B cell (primary cell): ENCODE data around the gene RGS2. TPM values are rescaled to one million over a fixed set of nuclear protein-coding genes. Genes with fewer than 3 reads are reported as not detected.

Experiments used
- ATAC-seq: fragments of 200-7000 bp; cut with Tn5 transposase; one replicate; pipeline ENCODE4 v1.10.0; 2021; ENCODE audit warnings: low read depth, mild to moderate bottlenecking, moderate number of reproducible peaks, moderate library complexity
- CTCF ChIA-PET: fragments of 350-600 bp; sonication (Branson Sonifier 250); formaldehyde crosslinking; loops from one replicate; lab custom pipeline; 2021; ENCODE audit warnings: antibody characterized with exemption, inconsistent platforms; lab: Charles Lee
- POLR2A ChIA-PET: fragments of 350-600 bp; sonication (Branson Sonifier 250); formaldehyde crosslinking; loops from one replicate; lab custom pipeline; 2021; ENCODE audit warnings: antibody characterized with exemption; lab: Charles Lee
- DNase-seq: peaks from one replicate; pipeline ENCODE4 v3.0.0; 2013
- H2AFZ ChIP-seq: 2 replicates; pipeline ENCODE4 v1.6.1; 2012; ENCODE audit warnings: mild to moderate bottlenecking, low read depth, low read length; ENCODE audit not compliant: insufficient read depth, poor library complexity, severe bottlenecking
- H3K27ac ChIP-seq, 2 donors: 1 replicate in 1 of 2; 2 replicates in 1 of 2; pipeline ENCODE4 v1.5.1; 2012 to 2013; ENCODE audit warnings: low read length in 2 of 2, mild to moderate bottlenecking in 2 of 2, moderate library complexity in 1 of 2
- H3K27me3 ChIP-seq, 4 experiments: fragments of 200-600 bp in 1 of 4; sonication (generic) in 1 of 4; replicated peaks in 1 of 4; 1 replicate in 2 of 4; 2 replicates in 2 of 4; pipeline versions ENCODE4 v1.6.1 to v1.7.0; 2013 to 2016; ENCODE audit warnings: low read length in 3 of 4, mild to moderate bottlenecking in 2 of 4, mixed read lengths in 1 of 4, moderate library complexity in 1 of 4; ENCODE audit not compliant: insufficient read depth in 4 of 4, control insufficient read depth in 3 of 4; ENCODE audit errors: control extremely low read depth in 1 of 4
- H3K36me3 ChIP-seq, 2 experiments: replicated peaks in 1 of 2; 1 replicate in 1 of 2; 2 replicates in 1 of 2; pipeline versions ENCODE4 v1.6.1 to v1.7.1; 2013; ENCODE audit warnings: low read length in 1 of 2; ENCODE audit not compliant: insufficient read depth in 2 of 2, control insufficient read depth in 1 of 2; ENCODE audit errors: control extremely low read depth in 1 of 2, extremely low read depth in 1 of 2
- H3K4me1 ChIP-seq, 2 donors: fragments of 200-600 bp in 1 of 2; sonication (generic) in 1 of 2; 1 replicate in 1 of 2; 2 replicates in 1 of 2; pipeline versions ENCODE4 v1.5.1 to v1.6.1; 2013 to 2017; ENCODE audit warnings: low read length in 2 of 2; ENCODE audit not compliant: control insufficient read depth in 2 of 2, insufficient read depth in 2 of 2
- H3K4me2 ChIP-seq: replicated peaks from 2 replicates; pipeline ENCODE3; 2012; ENCODE audit warnings: mild to moderate bottlenecking, low read depth, low read length; ENCODE audit not compliant: poor library complexity, severe bottlenecking
- H3K4me3 ChIP-seq, 5 experiments: fragments of 200-600 bp in 1 of 5; sonication (generic) in 1 of 5; 1 replicate in 3 of 5; 2 replicates in 2 of 5; pipeline versions ENCODE4 v1.5.1 to v1.7.0; 2011 to 2016; ENCODE audit warnings: low read length in 4 of 5, mild to moderate bottlenecking in 4 of 5, low read depth in 2 of 5, control low read depth in 1 of 5, moderate library complexity in 1 of 5; ENCODE audit not compliant: insufficient read depth in 1 of 5; ENCODE audit errors: control extremely low read depth in 1 of 5, extremely low read depth in 1 of 5
- H3K79me2 ChIP-seq: fragments of 200-600 bp; sonication (generic); one replicate; pipeline ENCODE4 v1.6.0; 2016; ENCODE audit warnings: low read length; ENCODE audit not compliant: control insufficient read depth, insufficient read depth
- H3K9ac ChIP-seq: fragments of 200-600 bp; sonication (generic); 2 replicates; pipeline ENCODE4 v1.6.1; 2017; ENCODE audit warnings: mild to moderate bottlenecking, low read length, moderate library complexity
- H3K9me3 ChIP-seq, 3 donors: one replicate each; pipeline versions ENCODE4 v1.6.1 to v1.7.1; 2013; ENCODE audit warnings: low read length in 2 of 3; ENCODE audit not compliant: control insufficient read depth in 2 of 3, insufficient read depth in 1 of 3; ENCODE audit errors: control extremely low read depth in 1 of 3
- H4K20me1 ChIP-seq: 2 replicates; pipeline ENCODE4 v1.6.0; 2012; ENCODE audit warnings: mild to moderate bottlenecking, low read length; ENCODE audit not compliant: insufficient read depth, control insufficient read depth, poor library complexity, severe bottlenecking
- H3K27ac Mint-ChIP-seq: one replicate; pipeline ENCODE4 v1.8.0; 2021; ENCODE audit warnings: mixed read lengths
- H3K27me3 Mint-ChIP-seq: one replicate; pipeline ENCODE4 v1.8.0; 2021; ENCODE audit warnings: mixed read lengths
- H3K4me1 Mint-ChIP-seq: one replicate; pipeline ENCODE4 v1.8.0; 2021; ENCODE audit warnings: mixed read lengths
- H3K4me3 Mint-ChIP-seq: one replicate; pipeline ENCODE4 v1.8.0; 2021; ENCODE audit warnings: mixed read lengths
- H3K9me3 Mint-ChIP-seq: one replicate; pipeline ENCODE4 v1.8.0; 2022; ENCODE audit warnings: mixed read lengths; ENCODE audit not compliant: insufficient read depth
- CTCF ChIP-seq: fragments of 200-600 bp; IDR thresholded peaks from one replicate; pipeline ENCODE4 v1.8.0; 2022; ENCODE audit warnings: antibody characterized with exemption, mild to moderate bottlenecking
- EZH2 ChIP-seq: IDR thresholded peaks from 2 replicates; pipeline ENCODE4 v1.6.1; 2012; ENCODE audit warnings: borderline replicate concordance, low read depth, mild to moderate bottlenecking, moderate library complexity, low read length; ENCODE audit not compliant: insufficient read depth, poor library complexity, severe bottlenecking
- WGBS: methylation state at CpG from one replicate; pipeline ENCODE4 v1.1.5; 2013; ENCODE audit warnings: missing lambda C conversion rate; ENCODE audit not compliant: insufficient coverage; 5-methylcytosine and 5-hydroxymethylcytosine counted together
- intact Hi-C: fragments of 100-400 bp; cut with micrococcal nuclease; formaldehyde crosslinking; loops from one replicate; pipeline ENCODE4 v1.10.0; 2022
- polyA plus RNA-seq: library from polyadenylated mRNA; depleted of rRNA; stranded (reverse); fragments of >200 nt; gene quantifications from 2 replicates; pipeline ENCODE4 v1.2.3, GENCODE V29; 2012
- total RNA-seq, 2 donors: library from RNA; stranded (reverse); fragments of 120-200 nt in 1 of 2; gene quantifications; 1 replicate in 1 of 2; 2 replicates in 1 of 2; pipeline versions ENCODE4 v1.2.3 to v1.2.4, GENCODE V29; 2013 to 2022

Gene RGS2
- total and polyA plus RNA-seq, 2 donors (not counting 1 experiment from before 2014, with no cell fraction given): 232 to 247 TPM

GRCh38 chr1:192821296-192821695, 12.5 kb downstream of the RGS2 start:
- DNase-seq (no peak), ATAC-seq (no peak)
- H3K27me3 Mint-ChIP-seq: peaks cover 11% of the 10 kb centered on the region
- H3K9ac ChIP-seq: no peak overlapping the region
- H3K4me3 ChIP-seq: no peak overlapping the region
- no peaks in the 10 kb centered on the region for H3K9me3 Mint-ChIP-seq
- TF ChIP-seq CTCF: no peak
- TF ChIP-seq EZH2: no peak
- H4K20me1 ChIP-seq: no peaks in the 10 kb centered on the region
- CTCF ChIA-PET: interaction anchor here (1.0 to 1.1 kb wide), 2 partner anchors 14 to 203 kb away, joined by 3 read pairs; no protein-coding TSS in a partner anchor
- no peak overlapping the region for H3K4me3 Mint-ChIP-seq
- intact Hi-C loops: no loop called here
- no peak overlapping the region for H3K27ac ChIP-seq
- 100% methylated on average over 1 of the region's 3 CpGs for WGBS
- H3K27me3 ChIP-seq: peaks cover 0 to 4% (median 0%) of the 10 kb centered on the region in 4 experiments
- no peaks in the 10 kb centered on the region for H3K4me1 ChIP-seq
- no peaks in the 10 kb centered on the region for H3K9me3 ChIP-seq
- H3K79me2 ChIP-seq: no peaks in the 10 kb centered on the region
- H3K4me1 Mint-ChIP-seq: no peaks in the 10 kb centered on the region
- no peak overlapping the region for H3K27ac Mint-ChIP-seq
- H3K4me2 ChIP-seq: no peak overlapping the region
- H2AFZ ChIP-seq: no peak overlapping the region
- POLR2A ChIA-PET: no interaction called here
- no peaks in the 10 kb centered on the region for H3K36me3 ChIP-seq

GRCh38 chr1:192824511-192824910, 15.7 kb downstream of the RGS2 start:
- Histone ChIP-seq H3K27ac (no peak overlapping the region), H3K4me3 (no peak overlapping the region), H3K36me3 (no peaks in the 10 kb centered on the region), H3K27me3 (peaks cover 0 to 4% (median 0%) of the 10 kb centered on the region in 4 experiments), H3K9me3 (no peaks in the 10 kb centered on the region), H3K9ac (no peak overlapping the region), H3K79me2 (no peaks in the 10 kb centered on the region), H3K4me1 (no peaks in the 10 kb centered on the region), H2AFZ (no peak overlapping the region), H4K20me1 (no peaks in the 10 kb centered on the region), H3K4me2 (no peak overlapping the region)
- TF ChIP-seq EZH2 (no peak), CTCF (no peak)
- DNase-seq: no peak
- Mint-ChIP-seq H3K9me3 (no peaks in the 10 kb centered on the region), H3K27me3 (peaks cover 23% of the 10 kb centered on the region), H3K27ac (no peak overlapping the region), H3K4me3 (no peak overlapping the region), H3K4me1 (no peaks in the 10 kb centered on the region)
- no peak for ATAC-seq
- POLR2A ChIA-PET: no interaction called here
- intact Hi-C loops: no loop called here
- CTCF ChIA-PET: no interaction called here
- WGBS: no CpG with 5 or more reads among the region's 1 CpG
